HL-60 (cell line): ENCODE data around the gene SLC22A16.

Source experiments
- DNase-seq, 2 experiments: peaks; one replicate each; pipeline ENCODE4 v3.0.0-alpha.2; 2010 to 2020; ENCODE audit warnings: low read depth in 1 of 2, low spot score in 1 of 2
- H3K27ac ChIP-seq: fragments of 250-450 bp; sonication (Bioruptor Pico); replicated peaks from 2 replicates; pipeline ENCODE4 v1.5.1; 2020; ENCODE audit warnings: mild to moderate bottlenecking, moderate library complexity
- H3K27me3 ChIP-seq: fragments of 250-450 bp; sonication (Bioruptor Pico); 2 replicates; pipeline ENCODE4 v1.5.1; 2021; ENCODE audit warnings: mild to moderate bottlenecking, moderate library complexity; ENCODE audit not compliant: insufficient read depth, poor library complexity, severe bottlenecking
- H3K4me3 ChIP-seq: replicated peaks from 2 replicates; pipeline ENCODE4 v1.5.1; 2011; ENCODE audit warnings: mild to moderate bottlenecking, control low read depth, low read length; ENCODE audit not compliant: insufficient read depth
- GABPA ChIP-seq: IDR thresholded peaks from 2 replicates; pipeline ENCODE4 v1.6.1; 2012; ENCODE audit warnings: low read depth
- POLR2AphosphoS5 ChIP-seq: IDR thresholded peaks from 2 replicates; pipeline ENCODE4 v1.6.1; 2012; ENCODE audit warnings: low read depth
- SPI1 ChIP-seq: IDR thresholded peaks from 2 replicates; pipeline ENCODE4 v1.6.1; 2012; ENCODE audit warnings: low read depth, mild to moderate bottlenecking, borderline replicate concordance
- TF ChIP-seq, protein P1 (sequence below): IDR thresholded peaks from 2 replicates; pipeline ENCODE4 v1.6.1; 2012; ENCODE audit warnings: low read depth; ENCODE audit not compliant: insufficient replicate concordance
- TF ChIP-seq, protein P2 (sequence below): IDR thresholded peaks from one replicate; pipeline ENCODE4 v1.5.1; 2011; ENCODE audit warnings: low read length, control low read depth, inconsistent platforms; ENCODE audit not compliant: insufficient read depth

Gene SLC22A16

DNA sequence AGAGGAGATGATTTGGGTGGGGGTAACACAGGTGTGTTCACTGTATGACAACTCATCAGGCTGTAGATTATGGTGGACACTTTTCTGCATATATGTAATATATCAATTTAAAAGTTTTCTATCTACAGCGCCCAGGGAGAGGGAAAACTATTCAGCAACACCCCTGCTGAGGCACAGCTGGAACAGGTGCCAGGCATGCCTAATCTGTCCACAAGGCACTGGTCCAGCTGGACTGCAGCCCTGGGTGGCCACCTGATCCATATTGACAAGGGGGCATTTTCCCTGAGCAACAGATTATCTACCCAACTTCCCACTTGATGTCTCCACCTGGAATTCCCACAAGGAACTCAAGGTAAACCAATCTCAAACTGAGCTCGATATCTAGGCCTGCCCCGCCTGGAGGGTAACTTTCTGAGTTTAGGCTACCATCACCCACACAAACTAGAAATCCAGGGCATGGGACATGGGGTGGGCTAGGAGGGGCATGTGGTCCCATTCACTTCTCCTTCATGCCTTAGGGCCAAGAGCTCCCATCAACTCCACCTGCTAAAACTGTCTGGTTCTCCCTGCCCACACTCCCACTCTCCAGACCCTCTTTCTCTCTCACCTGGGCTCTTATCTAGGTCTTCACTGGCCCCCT lies 4.6 kb downstream of the SLC22A16 start:
- DNase-seq: no peak
- H3K4me3 ChIP-seq: no peak overlapping the region
- no peak overlapping the region for H3K27ac ChIP-seq
- H3K27me3 ChIP-seq: no peaks in the 10 kb centered on the region
- TF ChIP-seq, protein P1, sequence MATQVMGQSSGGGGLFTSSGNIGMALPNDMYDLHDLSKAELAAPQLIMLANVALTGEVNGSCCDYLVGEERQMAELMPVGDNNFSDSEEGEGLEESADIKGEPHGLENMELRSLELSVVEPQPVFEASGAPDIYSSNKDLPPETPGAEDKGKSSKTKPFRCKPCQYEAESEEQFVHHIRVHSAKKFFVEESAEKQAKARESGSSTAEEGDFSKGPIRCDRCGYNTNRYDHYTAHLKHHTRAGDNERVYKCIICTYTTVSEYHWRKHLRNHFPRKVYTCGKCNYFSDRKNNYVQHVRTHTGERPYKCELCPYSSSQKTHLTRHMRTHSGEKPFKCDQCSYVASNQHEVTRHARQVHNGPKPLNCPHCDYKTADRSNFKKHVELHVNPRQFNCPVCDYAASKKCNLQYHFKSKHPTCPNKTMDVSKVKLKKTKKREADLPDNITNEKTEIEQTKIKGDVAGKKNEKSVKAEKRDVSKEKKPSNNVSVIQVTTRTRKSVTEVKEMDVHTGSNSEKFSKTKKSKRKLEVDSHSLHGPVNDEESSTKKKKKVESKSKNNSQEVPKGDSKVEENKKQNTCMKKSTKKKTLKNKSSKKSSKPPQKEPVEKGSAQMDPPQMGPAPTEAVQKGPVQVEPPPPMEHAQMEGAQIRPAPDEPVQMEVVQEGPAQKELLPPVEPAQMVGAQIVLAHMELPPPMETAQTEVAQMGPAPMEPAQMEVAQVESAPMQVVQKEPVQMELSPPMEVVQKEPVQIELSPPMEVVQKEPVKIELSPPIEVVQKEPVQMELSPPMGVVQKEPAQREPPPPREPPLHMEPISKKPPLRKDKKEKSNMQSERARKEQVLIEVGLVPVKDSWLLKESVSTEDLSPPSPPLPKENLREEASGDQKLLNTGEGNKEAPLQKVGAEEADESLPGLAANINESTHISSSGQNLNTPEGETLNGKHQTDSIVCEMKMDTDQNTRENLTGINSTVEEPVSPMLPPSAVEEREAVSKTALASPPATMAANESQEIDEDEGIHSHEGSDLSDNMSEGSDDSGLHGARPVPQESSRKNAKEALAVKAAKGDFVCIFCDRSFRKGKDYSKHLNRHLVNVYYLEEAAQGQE: no peak
- TF ChIP-seq GABPA (no peak), SPI1 (no peak), POLR2AphosphoS5 (no peak)
- TF ChIP-seq, protein P2, sequence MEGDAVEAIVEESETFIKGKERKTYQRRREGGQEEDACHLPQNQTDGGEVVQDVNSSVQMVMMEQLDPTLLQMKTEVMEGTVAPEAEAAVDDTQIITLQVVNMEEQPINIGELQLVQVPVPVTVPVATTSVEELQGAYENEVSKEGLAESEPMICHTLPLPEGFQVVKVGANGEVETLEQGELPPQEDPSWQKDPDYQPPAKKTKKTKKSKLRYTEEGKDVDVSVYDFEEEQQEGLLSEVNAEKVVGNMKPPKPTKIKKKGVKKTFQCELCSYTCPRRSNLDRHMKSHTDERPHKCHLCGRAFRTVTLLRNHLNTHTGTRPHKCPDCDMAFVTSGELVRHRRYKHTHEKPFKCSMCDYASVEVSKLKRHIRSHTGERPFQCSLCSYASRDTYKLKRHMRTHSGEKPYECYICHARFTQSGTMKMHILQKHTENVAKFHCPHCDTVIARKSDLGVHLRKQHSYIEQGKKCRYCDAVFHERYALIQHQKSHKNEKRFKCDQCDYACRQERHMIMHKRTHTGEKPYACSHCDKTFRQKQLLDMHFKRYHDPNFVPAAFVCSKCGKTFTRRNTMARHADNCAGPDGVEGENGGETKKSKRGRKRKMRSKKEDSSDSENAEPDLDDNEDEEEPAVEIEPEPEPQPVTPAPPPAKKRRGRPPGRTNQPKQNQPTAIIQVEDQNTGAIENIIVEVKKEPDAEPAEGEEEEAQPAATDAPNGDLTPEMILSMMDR: no peak

DNA sequence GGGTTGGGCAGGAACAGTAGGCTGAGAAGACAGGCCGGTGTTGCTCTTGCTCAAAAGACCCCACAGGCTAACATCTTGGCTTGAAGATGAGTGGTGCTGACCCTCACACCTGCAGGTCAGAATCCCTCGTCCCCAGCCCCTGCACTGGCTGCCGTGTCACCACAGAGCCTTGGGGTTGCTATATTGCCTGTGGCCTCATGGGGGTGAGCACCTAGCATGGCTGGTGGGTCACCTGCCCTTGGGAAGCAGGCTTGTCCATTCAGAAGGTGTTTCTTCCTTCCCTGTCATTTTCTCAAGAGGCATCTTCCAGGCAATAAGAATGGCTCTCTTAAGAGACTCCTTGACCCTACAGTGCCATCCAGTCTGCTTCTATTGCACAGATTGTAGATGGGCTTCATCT lies 7.7 kb downstream of the SLC22A16 start:
- no peak for TF ChIP-seq SPI1
- TF ChIP-seq, protein P2: no peak

DNA sequence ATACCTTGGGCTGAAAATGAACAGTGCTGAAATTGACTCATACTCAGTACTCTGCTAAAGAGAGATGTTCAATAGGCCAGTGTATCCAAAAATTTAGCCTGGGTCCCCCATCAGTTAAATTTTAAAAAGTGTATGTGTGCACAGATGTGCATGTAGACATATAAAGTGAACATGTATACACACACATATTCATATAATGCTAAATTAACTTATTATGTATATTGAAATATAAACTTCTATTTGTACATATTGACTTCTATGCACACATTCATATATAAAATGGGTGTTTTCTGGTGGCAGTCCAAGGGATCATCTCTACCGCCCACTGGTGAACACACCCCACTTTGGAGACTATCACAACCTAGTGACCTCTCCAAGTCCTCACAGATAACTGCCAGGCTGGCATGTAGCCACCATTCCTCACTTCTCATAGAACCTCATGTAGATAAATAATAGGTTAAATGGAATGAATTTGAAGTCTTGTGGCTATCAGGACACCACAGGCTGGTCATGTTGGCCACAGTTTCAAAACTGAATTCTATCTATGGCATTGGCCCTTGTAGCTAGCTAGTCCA lies 8.8 kb downstream of the SLC22A16 start:
- TF ChIP-seq POLR2AphosphoS5: no peak
- TF ChIP-seq, protein P1: no peak
- TF ChIP-seq GABPA: no peak
- TF ChIP-seq, protein P2: no peak
- no peak for TF ChIP-seq SPI1
- no peak for DNase-seq
- Histone ChIP-seq H3K27me3 (no peaks in the 10 kb centered on the region), H3K4me3 (no peak overlapping the region), H3K27ac (no peak overlapping the region)

More for the DNA sequence above, 7.7 kb downstream of the SLC22A16 start:
- Histone ChIP-seq H3K4me3 (no peak overlapping the region), H3K27me3 (no peaks in the 10 kb centered on the region), H3K27ac (no peak overlapping the region)
- DNase-seq: no peak

DNA sequence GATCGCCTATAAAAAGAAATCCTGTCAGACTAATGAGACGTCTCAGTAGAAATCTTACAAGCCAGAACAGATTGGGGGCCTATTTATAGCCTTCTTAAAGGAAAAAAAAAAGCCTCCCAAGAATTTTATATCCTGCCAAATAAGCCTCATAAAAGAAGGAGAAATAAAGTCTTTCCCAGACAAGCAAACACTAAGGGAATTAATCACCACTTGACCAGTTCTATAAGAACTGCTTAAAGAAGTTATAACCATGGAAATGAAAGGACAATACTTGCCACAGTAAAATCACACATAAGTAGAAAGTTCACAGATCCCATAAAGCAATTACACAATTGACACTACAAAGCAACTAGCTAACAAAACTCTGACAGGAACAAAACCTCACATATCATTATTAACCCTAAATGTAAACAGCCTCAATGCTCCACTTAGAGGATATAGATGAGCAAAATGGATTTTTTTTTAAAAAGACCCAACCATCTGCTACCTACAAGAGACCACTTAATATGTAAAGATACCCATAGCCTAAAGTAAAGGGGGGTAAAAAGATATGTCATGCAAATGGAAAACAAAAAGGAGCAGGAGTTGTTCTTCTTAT lies 13.4 kb downstream of the SLC22A16 start:
- no peak overlapping the region for H3K4me3 ChIP-seq
- DNase-seq: no peak
- no peaks in the 10 kb centered on the region for H3K27me3 ChIP-seq
- TF ChIP-seq, protein P1: no peak
- TF ChIP-seq GABPA: no peak
- TF ChIP-seq POLR2AphosphoS5: no peak
- no peak for TF ChIP-seq SPI1
- TF ChIP-seq, protein P2: no peak
- H3K27ac ChIP-seq: no peak overlapping the region
